Measurements from ENCODE around the gene ITGA8. TPM values are rescaled to one million over a fixed set of nuclear protein-coding genes. Genes with fewer than 3 reads are reported as not detected.
A peak's percentile ranks its signal among the peaks of the same experiment; 100 is the strongest.

ITGA8 gene
- total and polyA plus RNA-seq, 12 donors = 4.7 to 46.0 (median 22.2) TPM

- peak overlapping the region in 2 of 5 donors; percentile 4 to 51 for H3K27ac ChIP-seq
- peaks cover 0 to 7% of the 10 kb centered on the region in 2 donors for H3K4me1 ChIP-seq (replicated peaks in 1 of 2)
- H3K27me3 ChIP-seq = no peaks in the 10 kb centered on the region
- H3K36me3 ChIP-seq (replicated peaks in 1 of 2) = no peaks in the 10 kb centered on the region
- no peak for DNase-seq
- intact Hi-C loops (cut with DNase I) = no loop called here
- H3K9me3 ChIP-seq (replicated peaks in 1 of 3) = no peaks in the 10 kb centered on the region
- TF ChIP-seq POLR2A (IDR thresholded peaks at IDR 0.05) (no peak), CTCF (IDR thresholded peaks at IDR 0.05) (no peak)
- H3K4me3 ChIP-seq = no peak overlapping the region
- WGBS, 4 donors = 48 to 58% (median 53%) methylated on average over 6 of the region's 6 CpGs
Observed at GRCh38 chr10:15624401-15625196, 95.1 kb downstream of the ITGA8 start.

GRCh38 chr10:15620836-15621515 is 98.7 kb downstream of the ITGA8 start:
- Histone ChIP-seq H3K4me3 (no peak overlapping the region), H3K9me3 (replicated peaks in 1 of 3) (no peaks in the 10 kb centered on the region), H3K36me3 (replicated peaks in 1 of 2) (no peaks in the 10 kb centered on the region), H3K27me3 (no peaks in the 10 kb centered on the region), H3K27ac (no peak overlapping the region), H3K4me1 (replicated peaks in 1 of 2) (peaks cover 0 to 7% of the 10 kb centered on the region in 2 donors)
- intact Hi-C loops (cut with DNase I) = no loop called here
- TF ChIP-seq CTCF (IDR thresholded peaks at IDR 0.05) (no peak), POLR2A (IDR thresholded peaks at IDR 0.05) (no peak)
- no peak for DNase-seq
- 29 to 53% (median 42%) methylated on average over 3 of the region's 3 CpGs for WGBS, 4 donors

GRCh38 chr10:15620337-15620736 is 99.4 kb downstream of the ITGA8 start:
- TF ChIP-seq POLR2A (IDR thresholded peaks at IDR 0.05) (no peak), CTCF (IDR thresholded peaks at IDR 0.05) (no peak)
- no peak overlapping the region for H3K27ac ChIP-seq
- 72 to 85% (median 78%) methylated on average over 5 of the region's 5 CpGs for WGBS, 4 donors

GRCh38 chr10:15609246-15609645 is 110.5 kb downstream of the ITGA8 start:
- Histone ChIP-seq H3K4me1 (replicated peaks in 1 of 2) (no peaks in the 10 kb centered on the region), H3K36me3 (replicated peaks in 1 of 2) (no peaks in the 10 kb centered on the region), H3K9me3 (replicated peaks in 1 of 3) (no peaks in the 10 kb centered on the region), H3K4me3 (no peak overlapping the region), H3K27ac (no peak overlapping the region), H3K27me3 (no peaks in the 10 kb centered on the region)
- TF ChIP-seq CTCF (IDR thresholded peaks at IDR 0.05) (no peak), POLR2A (IDR thresholded peaks at IDR 0.05) (no peak)
- intact Hi-C loops (cut with DNase I) = no loop called here
- 89 to 95% (median 92%) methylated on average over 2 of the region's 2 CpGs for WGBS, 4 donors
- no peak for DNase-seq

More at GRCh38 chr10:15620337-15620736, 99.4 kb downstream of the ITGA8 start:
- intact Hi-C loops (cut with DNase I) = no loop called here
- Histone ChIP-seq H3K27me3 (no peaks in the 10 kb centered on the region), H3K9me3 (replicated peaks in 1 of 3) (no peaks in the 10 kb centered on the region), H3K4me3 (no peak overlapping the region), H3K4me1 (replicated peaks in 1 of 2) (peaks cover 0 to 7% of the 10 kb centered on the region in 2 donors), H3K36me3 (replicated peaks in 1 of 2) (no peaks in the 10 kb centered on the region)
- no peak for DNase-seq
